ENCODE measurements around the gene DLGAP4.
A peak's percentile ranks its signal among the peaks of the same experiment; 100 is the strongest.

Gene DLGAP4

DNA sequence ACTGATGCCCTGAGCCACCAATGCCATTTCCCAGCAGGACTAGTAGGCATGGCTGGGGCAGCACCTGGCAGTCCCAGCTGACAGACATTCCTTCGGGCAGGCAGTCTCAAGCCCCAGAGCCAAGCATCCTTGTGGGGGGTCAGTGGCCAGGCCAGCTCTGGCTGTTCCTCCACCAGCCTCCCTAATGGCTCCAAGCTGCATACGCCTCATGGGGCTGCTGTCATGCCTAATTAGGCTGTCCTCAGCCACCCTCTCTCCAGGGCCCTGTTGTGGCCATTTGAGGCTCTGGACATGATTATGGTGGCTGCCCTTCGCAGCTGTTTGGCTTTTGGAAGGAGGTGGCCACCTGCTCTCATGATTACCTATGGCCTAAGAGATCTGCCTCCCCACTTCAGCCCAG is 79.4 kb downstream of the DLGAP4 start:
- no peak for DNase-seq

DNA sequence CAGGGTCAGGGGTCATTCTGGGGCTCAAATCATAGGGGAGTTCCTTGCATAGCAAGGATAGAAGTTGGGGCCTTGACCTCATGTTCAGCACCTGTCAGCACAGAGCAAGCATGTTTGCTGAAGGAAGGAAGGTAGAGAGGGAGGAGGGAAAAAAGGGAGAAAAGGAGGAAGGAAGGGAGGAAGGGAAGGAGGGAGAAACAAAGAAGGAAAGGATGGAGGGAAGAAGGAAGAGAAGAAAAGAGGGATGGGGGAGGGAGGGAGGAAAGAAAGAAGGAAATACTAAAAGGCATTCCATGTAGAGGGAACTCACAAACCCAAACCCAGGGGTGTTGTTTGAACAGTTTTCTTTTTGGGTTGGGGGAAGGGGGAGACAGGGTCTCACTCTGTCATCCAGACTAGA is 80.1 kb downstream of the DLGAP4 start:
- no peak for DNase-seq

DNA sequence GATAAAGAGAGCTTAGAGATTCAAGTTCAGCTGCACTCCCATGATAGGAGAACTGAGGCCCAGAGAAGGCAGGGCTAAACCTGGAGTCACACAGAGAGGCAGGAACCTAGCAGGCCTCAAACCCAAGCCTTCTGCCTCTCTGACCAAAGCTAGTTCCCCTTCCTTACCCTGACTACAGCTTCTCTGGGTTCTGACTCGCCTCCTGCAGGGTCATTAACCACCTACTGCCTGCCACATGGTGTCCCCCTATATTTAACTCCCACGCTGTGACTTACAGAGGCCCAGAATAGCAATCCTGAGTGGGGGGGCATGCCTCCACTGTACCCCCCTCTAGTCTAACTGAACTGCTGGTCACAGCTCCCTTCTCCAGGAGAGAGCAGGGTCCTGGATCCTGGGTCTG is 84.1 kb downstream of the DLGAP4 start:
- DNase-seq, result no peak

DNA sequence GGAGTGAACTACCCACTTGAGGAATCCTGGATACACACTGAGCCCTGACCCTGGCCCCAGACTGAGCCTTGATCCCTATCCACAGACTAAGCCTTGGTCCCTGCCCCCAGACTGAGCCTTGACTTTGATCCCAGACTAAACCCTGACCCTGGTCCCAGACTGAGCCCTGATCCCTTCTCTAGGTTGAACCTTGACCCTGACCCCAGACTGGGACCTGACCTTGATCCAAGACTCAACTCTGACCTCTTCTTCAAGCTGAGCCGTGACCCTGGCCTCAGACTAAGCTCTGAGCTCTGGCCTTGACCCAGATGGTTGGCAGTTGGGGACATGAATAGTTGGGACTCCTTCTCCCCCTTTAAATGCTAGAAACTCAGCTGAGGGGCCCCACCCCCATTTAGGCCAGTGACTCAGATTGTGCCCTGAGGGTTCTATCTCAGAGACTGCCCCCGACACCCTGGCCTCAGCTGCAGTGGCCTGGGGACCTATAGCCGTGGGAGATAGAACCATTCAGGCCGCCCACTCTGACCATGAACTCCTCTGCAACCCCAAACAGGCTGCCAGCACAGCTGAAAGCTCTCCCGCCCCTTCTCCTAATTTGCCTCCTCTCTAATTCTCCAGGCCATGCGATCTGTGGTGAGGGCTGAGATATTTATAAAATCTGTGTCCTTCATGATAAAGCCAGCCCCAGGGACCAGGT is 84.7 kb downstream of the DLGAP4 start:
- no peak for DNase-seq

DNA sequence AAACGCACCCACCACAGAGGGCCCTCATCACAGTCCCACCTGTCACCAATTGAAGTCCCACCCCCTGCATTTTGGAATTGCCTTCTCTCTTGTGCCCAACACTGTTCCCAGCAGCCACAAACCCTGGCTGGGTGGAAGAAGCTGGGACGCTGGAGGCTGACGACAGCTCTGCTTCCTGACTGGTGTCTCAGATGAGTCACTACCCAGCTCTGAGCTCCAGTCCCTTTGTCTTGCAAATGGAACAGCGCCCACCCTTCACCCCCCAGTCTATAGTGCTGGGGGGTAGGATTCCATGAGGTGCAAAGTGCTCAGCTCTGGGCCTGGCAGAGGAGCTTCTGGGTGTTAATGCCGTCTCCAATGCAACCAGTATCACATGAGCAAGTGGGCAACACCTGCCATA is 85.3 kb downstream of the DLGAP4 start:
- no peak for DNase-seq

DNA sequence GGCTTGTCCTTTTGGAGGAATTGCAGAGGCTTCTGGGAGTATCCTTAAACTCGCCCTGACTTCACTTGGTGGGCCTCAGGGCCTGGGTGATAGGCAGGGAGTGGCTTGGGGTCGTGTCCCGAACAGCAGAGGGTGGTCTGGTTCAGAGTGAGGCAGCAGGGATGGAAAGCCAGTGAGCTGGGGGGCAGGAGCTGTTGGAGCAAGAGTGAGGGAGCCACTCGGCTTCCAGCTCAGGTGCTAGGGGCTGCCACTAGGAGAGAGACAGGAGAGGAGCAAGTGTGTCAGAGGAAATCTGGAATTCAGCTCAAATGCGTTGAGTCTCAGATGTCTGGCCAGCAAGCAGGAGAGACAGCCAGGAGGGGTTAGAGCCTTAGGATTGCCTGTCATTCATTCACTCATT is 85.8 kb downstream of the DLGAP4 start:
- no peak for DNase-seq

DNA sequence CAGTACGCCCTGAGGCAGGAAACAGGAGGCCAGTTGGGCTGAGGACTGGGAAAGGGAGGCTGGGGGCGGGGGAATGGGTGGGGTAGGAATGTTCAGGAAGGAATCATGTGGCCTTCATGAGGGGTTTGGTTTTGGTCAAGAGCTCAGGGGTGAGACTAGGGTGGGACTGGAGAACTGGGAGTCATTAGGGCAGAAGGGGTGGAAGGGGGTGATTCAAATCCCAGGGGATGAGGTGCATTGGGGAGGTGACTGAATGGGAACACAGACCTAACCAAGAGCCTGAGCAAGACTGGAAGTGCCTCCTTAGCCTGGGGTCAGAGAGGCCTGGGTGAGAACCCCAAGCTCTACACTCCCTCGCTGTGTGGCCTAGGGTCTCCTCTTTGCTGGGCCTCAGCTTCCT is 86.8 kb downstream of the DLGAP4 start:
- DNase-seq, result no peak

DNA sequence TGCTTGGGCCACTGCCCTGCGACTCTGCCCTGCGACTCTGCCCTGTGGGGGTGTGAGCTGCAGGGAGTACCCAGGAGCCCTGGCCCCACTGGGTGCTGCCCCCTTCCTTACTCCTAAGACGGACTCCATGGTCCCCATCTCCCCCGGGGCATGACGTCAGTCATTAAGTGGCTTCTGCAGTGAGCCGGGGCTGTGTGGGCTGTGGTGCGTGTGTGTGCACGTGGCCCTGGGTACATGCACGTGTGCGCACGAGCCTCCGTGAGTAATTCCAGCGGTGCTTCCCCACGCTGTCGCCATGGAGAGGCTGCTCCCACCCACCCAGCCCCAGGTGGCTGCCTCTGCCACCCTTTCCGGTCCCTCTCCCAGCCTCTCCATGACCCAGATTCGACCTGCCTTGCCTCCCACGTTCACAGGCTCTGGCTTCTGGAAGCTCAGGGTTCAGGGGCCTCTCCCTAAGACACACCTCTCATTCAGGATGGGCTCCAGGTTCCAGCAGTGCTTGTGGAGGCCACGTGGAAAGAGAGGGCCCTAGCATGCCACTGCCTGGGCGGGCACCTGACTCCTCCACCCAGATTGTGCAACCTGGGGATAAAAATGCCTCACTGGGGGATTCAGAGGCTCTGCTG is 88.3 kb downstream of the DLGAP4 start:
- DNase-seq, result no peak

DNA sequence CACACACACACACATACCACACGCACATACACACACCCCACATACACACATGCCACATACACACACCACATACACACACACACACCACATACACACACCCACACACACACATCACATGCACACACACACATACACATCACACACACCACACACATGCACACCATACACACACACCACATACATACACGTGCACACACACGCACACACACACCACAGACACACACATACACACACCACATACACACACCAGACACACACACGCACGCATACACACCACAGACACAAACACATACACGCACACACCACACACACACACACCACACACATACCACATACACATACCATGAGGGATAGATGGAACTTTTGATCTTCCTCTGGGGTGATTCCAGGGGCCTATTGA is 90.2 kb downstream of the DLGAP4 start:
- no peak for DNase-seq

DNA sequence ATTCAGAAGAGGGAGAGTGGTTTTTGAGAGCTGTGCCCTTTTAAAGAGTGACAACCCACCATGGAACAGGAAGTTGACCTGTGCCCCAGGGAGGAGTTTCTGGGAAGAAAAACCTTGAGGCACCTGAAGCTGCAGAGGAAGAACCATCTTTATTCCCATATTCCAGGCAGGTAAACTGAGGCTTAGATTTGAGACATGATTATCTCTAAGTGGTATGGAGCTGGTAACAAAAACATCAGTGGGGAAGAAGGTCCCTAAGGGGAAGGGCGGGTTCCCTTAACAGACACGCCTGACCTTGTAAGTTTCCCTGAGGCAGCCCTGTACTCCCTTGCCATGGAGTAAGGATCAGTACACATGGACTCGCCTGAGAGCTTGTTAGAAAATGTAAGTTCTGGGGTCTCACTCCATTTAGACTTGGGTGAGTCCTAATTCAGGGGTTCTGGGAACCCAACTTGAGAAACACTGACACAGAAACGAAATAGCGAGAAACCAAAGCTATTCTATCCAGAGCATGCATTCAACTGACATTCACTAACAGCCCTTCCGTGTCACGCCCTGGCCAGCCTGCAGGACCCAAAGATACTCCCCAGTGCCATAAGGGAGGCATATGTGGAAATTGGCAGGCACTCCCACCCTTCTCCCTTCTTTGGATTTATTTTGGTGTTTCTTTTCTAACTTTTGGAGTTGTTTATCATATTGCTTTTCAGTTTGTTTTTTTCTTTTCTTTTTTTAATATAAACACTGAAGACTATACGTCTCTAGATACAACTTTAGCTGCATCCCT is 90.9 kb downstream of the DLGAP4 start:
- no peak for DNase-seq

DNA sequence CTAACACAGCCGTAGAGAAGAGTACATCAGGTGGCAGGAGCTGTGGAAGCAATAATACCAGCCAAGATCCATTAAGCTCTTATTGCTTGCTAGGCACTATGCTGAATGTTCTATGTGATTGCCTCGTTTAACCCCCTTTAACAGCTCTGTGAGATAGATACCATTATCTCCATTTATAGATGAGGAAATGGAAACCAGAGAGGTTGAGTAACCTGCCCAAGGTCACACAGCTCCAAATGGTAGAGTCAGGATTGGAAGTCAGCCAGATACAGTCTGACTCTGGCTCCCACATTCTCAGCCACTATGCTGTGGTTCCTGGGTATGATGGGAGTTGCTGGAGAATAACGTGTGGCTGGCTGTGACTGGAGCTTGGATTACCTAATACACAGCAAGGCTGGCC is 92.4 kb downstream of the DLGAP4 start:
- no peak for DNase-seq

DNA sequence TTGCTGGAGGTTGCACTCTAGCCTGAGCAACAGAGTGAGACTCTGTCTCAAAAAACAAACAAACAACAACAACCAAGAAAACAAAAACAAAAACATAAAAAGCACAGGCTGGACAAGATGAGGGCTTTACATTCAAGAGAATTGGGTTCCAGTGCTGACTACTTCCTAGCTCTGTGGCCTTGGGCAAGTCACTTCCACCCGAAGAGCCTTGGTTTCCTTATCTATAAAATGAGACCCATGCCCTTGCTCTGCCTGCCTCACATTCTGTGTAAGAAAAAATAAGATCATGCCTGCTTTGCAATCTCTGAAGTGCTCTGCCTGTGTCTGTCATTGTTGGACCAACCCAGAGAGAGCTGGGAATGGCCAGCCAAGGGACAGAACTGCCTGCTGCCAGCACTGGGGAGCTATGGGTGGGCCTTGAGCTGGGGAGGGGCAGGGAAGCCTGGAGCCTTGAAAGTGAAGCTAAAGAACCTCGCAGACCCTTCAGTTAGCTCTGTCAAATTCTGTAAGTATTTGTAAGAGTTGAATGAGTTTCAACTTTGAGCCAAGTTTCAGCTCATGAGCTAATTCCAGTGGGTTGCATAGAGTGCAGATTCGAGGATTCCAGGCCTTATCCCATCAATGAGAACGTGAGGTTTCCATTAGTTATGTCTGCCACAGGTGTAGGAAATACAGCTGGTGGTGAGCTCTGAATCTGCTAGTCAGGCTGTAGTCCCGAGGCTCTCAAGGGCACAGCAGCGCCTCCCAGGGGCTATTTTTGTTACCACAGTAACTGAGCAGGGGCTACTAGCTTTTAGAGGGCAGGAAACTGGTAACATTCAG is 93.2 kb downstream of the DLGAP4 start:
- peak; percentile 90 to 95 for DNase-seq

DNA sequence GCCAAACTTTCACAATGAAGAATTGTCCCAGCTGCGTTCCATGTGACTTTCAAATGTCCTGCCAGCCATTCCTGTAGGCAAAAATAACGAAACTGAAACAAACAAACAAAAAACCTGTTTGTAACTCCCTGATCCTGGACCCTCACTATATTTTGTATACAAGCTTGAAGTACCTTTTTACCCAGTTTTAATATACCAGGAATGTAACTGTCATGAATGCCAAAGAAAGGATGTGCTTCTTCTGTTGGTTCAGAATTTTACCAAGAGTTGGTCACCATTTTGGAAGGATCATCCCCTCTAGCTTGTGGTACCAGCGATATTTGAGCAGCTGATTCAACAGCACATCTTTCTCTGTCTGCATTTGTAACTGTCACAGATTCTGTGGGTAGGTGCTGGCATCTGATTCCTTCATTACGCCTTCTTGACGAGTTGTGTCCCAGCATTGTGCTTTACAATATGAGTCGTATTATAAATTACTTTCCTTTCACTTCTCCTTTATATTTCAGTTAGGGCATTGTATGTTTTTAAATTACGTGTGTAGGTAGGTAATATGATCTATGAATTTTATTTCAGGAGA is 93.9 kb downstream of the DLGAP4 start:
- DNase-seq, result no peak

DNA sequence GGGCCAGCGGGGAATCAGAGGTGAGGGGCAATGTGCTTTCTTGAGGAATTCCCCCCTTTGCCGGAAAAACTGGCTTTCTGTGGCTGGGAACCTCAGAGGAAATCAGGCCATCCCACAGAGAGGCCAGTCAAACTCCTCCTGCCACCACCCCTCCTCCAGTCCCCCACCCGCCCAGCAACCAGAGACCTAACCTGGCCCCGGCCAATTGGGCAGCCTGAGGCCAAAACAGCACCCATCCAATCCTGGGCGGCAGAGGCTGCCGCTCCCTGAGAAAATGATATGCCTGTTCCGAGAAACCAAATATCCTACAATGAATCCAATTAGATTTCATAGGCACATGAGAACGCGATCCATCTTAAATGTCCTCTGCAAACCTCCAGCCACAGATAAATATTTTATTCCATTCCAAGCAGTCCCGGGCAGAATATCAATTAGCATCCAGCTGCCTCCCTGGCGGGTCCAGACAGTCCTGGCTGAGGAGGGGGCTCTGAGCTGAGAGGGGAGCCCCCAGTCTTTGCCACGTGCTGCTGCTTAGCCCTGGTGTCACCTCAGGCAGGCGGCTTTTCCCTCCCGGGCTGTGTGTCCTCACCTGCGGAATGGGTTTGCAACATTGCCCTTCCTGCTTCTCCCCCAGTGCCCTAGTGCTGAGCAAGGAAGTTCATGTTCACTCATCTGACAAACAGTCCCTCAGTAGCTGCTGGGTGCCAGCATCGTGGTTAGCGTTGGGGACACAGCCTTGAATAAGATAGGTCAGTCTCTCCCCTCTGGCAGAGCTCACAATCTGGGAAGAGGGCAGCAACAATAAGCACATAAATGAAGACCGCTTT is 95.0 kb downstream of the DLGAP4 start:
- DNase-seq, result no peak

DNA sequence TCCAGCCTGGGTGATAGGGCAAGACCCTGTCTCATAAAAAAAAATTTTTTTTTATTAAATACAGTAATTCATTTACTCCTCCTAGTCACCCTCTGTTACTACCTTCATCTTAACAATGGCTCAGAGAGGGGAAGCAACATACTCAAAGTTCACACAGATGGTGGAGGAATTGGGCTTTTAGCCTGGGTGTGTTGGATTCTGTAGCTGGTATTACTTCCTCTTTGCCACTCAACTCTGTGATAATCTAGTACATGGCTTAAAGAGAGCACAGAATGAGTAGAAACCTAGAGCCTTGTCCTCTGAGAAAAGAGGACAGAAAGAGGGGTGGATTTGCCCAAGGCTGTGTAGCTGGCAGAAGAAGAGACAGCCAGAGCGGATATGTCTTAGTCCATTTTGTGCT is 96.6 kb downstream of the DLGAP4 start:
- DNase-seq, result no peak

DNA sequence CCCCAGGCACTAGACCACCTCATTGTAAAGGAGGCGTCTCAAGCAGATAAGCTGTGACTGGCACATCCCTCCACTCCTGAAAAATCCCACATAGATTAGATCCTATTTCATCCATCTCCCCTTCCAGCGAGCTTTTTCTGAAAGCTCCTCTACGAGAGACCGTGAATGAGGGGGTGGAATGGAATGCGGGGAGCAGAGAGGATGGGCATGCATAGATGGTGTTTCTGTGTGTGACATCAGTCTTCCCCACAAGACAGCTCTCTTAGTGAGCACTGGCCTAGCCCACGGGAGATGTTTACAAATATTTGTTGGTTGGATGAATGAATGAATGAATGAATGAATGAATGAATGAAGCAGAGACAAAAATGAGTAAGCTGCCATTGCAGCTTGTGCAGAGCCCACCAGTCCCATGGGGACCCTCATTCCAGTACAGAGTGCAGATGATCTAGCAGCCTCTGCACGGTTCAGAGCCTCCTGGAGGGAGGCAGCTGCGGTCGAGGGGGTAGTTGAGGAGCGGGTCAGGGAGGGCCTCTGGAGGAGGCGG is 98.4 kb downstream of the DLGAP4 start:
- no peak for DNase-seq

DNA sequence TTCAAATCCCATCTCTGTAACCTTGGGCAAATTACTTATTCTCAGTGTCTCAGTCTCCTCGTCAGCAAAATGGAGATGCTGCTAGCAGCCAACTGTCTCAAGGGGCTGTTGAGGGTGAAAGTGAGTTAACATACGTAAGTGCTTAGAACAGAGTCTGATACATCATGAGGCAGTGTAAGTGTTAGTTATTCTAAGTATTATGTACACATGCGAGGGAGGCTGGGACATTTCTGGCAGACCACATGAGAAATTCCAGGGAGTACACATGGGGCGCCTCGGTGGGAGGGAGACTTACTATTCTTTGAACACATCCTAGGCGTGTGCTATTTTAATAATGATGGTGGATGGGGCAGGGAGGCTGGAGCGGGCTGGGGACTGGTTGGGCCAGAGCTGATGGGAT is 99.1 kb downstream of the DLGAP4 start:
- no peak for DNase-seq

DNA sequence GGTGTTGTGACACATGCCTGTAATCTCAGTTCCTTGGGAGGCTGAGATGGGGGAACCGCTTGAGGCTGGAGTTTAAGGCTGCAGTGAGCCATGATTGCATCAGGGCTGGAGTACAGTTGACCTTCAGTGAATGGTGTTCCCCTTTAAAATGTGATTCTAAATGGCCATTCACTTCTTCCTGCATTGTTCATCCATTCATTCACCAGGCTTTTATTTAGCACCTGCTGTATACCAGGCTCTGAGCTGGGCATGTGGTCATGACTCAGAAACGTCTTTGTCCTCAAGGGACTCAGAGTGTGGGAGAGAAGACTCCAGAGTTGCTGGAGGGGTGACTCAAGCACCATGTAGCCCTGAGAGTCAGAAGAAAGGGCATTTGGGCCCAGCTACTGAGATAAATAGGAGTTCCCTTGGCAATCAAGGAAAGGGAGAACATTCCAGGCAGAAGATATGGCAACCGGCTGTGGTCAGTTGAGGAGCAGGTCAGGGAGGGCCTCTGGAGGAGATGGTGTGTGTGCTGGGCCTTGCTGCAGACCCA is 101.1 kb downstream of the DLGAP4 start:
- DNase-seq, result no peak

DNA sequence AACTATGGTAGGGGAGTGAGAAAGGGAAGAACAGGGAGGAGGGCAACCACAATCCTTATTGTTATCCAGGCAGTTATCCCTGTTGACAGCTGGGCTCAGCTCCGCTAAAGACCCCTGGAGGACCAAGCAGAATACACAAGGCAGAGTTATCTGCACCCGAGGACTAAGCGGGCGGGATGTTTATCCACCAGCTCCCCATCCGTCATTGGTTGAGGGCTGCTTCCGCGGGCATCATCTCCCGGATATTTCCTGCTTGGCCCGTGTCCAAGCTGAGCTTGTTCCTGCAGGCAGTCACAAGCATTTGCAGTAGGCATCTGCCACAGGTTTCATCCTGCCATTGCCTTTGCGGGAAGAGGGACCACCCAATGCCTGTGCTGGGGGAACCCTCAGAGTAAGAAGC is 102.1 kb downstream of the DLGAP4 start:
- peak in 1 of 2 experiments; percentile 12 for DNase-seq

DNA sequence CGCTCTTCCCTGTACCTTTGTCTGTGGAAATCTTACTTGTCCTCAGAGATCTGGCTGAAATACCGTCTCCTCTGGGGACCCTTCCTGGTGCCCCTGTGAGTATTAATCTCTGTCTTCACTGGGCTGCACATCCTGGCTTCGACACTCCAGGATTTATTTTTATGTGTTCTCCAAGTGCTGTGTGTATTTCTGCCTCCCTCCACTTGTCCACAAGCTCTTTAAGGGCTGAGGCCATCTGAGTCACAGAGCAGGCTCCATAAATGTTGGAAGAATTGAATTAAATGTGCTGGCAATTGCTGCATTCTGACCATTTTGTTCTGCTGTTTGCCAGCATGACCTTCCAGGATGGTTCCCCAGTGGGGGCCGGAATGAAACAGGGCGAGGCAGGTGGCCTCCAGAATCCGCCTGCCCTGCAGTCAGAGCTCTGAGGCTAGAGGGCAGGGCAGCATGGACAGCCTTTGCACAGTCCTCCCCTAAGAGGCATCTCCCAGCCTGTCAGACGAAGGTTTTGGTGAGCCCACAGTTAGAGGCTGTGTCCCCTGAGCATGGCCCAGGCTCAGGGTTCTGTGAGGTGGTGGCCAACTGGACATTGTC is 105.8 kb downstream of the DLGAP4 start:
- no peak for DNase-seq

DNA sequence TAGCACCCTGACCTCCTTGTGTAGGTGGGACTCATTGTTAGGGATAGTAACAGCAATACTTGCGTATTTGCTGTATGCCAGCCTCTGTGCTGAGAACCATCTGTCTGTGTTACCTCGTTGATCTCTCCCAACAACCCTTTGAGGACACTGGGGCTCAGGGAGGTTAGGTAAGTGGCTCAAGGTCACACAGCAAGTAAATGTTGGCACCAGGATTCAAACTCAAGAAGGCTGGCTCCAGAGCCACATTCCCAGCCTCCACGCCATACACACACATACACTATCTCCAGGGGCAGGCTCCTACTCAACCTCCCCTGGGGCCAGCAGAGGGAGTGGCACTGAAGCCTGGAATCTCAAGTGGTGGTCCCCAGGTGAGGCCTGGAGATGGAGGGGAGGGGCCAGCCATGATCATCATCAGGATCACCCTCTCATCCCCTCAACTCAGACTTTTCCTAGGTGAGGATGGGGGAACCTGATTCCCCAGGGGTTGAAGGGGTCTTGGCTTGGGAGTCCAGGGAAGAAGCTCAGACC is 109.4 kb downstream of the DLGAP4 start:
- DNase-seq, result no peak
